Adrenal gland (tissue), 5 donors: ENCODE results near the gene PCED1B.

Experiments
- CTCF ChIP-seq, 6 experiments: fragments of 450-650 bp in 4 of 6; fragments of 200-600 bp in 2 of 6; sonication (generic) in 1 of 6; IDR thresholded peaks; 1 replicate in 5 of 6; 2 replicates in 1 of 6; pipeline versions ENCODE4 v1.5.1 to v1.8.0; 2016 to 2021; ENCODE audit warnings: antibody characterized with exemption in 6 of 6, mild to moderate bottlenecking in 2 of 6, moderate library complexity in 1 of 6
- POLR2A ChIP-seq, 2 donors: fragments of 450-650 bp; IDR thresholded peaks; one replicate each; pipeline ENCODE4 v1.6.1; 2017; ENCODE audit warnings: antibody characterized with exemption in 2 of 2, mild to moderate bottlenecking in 2 of 2, moderate library complexity in 1 of 2
- donor health status: DM: no; HTN: no; CAD: no.

DNA sequence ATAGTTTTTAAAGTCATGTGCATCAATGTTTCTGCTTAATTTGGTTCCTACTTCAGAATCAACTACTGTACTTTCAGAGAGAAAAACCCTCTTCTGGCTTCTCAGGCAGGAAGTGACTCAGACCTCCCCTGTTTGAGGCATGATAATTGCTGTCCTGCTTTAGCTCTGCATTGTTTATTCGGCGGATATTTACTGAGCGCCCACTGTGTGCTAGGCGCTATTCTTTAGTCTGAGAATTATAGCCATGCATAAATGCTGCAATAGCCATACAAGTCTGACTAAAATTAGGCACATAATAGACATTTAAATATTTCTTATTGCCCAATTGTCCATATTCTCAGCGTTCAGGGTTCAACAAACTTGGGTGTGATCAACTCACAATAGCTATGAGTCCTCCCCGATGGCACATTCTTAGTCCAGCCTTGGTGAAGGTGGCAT is 6.4 kb downstream of the PCED1B start:
- TF ChIP-seq CTCF (IDR thresholded peaks at IDR 0.05), result no peak
- TF ChIP-seq POLR2A (IDR thresholded peaks at IDR 0.05), result no peak
